Right lobe of liver (tissue), 4 donors: ENCODE data around the gene WSB1.

Experiments
- CTCF ChIP-seq, 4 donors: fragments of 200-600 bp in 3 of 4; fragments of 450-650 bp in 1 of 4; IDR thresholded peaks; one replicate each; pipeline versions ENCODE4 v1.5.1 to v1.8.0; 2016 to 2022; ENCODE audit warnings: antibody characterized with exemption in 4 of 4, mild to moderate bottlenecking in 2 of 4
- POLR2A ChIP-seq: fragments of 450-650 bp; IDR thresholded peaks from one replicate; pipeline ENCODE4 v1.6.1; 2017; ENCODE audit warnings: antibody characterized with exemption, mild to moderate bottlenecking
- donor health status: DM: no; HTN: no; CAD: no.
- donor health status: DM: no; HTN: no; CAD: no.
- donor health status: DM: no; HTN: yes; CAD: no.

GRCh38 chr17:27268394-27269085 lies 25.4 kb upstream of the WSB1 start:
- no peak for TF ChIP-seq CTCF (IDR thresholded peaks at IDR 0.05)
- TF ChIP-seq POLR2A: no peak
